Kidney epithelial cell (primary cell): ENCODE results near the gene APLP2. TPM values are rescaled to one million over a fixed set of nuclear protein-coding genes. Genes with fewer than 3 reads are reported as not detected.

Experiments
- DNase-seq: peaks from one replicate; pipeline ENCODE4 v3.0.0-alpha.2; 2010; ENCODE audit warnings: low read depth
- H3K27me3 ChIP-seq: 2 replicates; pipeline ENCODE4 v1.6.0; 2011; ENCODE audit warnings: low read length; ENCODE audit not compliant: control insufficient read depth, insufficient read depth
- H3K36me3 ChIP-seq: 2 replicates; pipeline ENCODE4 v1.5.1; 2011; ENCODE audit warnings: low read length; ENCODE audit not compliant: control insufficient read depth, insufficient read depth
- H3K4me3 ChIP-seq: 2 replicates; pipeline ENCODE4 v1.5.1; 2011; ENCODE audit warnings: low read depth, mild to moderate bottlenecking, control low read depth, low read length
- CTCF ChIP-seq: IDR thresholded peaks from 2 replicates; pipeline ENCODE4 v1.5.1; 2011; ENCODE audit warnings: mild to moderate bottlenecking, moderate library complexity, low read length, control low read depth, inconsistent platforms; ENCODE audit not compliant: insufficient read depth, poor library complexity, severe bottlenecking
- total RNA-seq: library from RNA; depleted of rRNA; stranded (reverse); fragments of >200 nt; gene quantifications from 2 replicates; pipeline ENCODE4 v1.2.3, GENCODE V29; 2015

The APLP2 gene
- total RNA-seq, 1 donor from 2014 or later = 586 TPM

GRCh38 chr11:130029137-130029536 is 40.6 kb upstream of the APLP2 start:
- no peak for DNase-seq
- no peak for TF ChIP-seq CTCF
- Histone ChIP-seq H3K27me3 (no peaks in the 10 kb centered on the region), H3K4me3 (no peak overlapping the region), H3K36me3 (no peaks in the 10 kb centered on the region)

- no peak for TF ChIP-seq CTCF
- no peaks in the 10 kb centered on the region for H3K27me3 ChIP-seq
- H3K36me3 ChIP-seq = no peaks in the 10 kb centered on the region
- no peak overlapping the region for H3K4me3 ChIP-seq
- DNase-seq = no peak
These were observed 38.6 kb upstream of the APLP2 start for GRCh38 chr11:130031056-130031455.

DNA sequence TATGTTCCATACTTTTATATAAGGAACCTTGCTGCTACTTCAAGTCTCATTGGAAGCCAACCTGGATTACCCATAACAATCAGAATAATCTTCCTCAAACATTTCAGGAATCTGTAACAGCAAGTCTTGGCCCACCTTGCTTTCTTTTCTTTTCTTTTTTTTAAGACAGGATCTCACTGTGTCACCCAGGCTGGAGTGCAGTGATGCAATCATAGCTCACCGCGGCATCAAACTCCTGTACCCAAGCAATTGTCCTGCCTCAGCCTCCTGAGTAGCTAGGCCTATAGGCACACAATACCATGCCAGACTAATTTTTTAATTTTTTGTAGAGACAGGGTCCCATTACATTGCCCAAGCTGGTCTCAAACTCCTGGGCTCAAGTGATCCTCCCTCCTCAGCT is 37.7 kb upstream of the APLP2 start:
- no peak for DNase-seq
- no peak for TF ChIP-seq CTCF

GRCh38 chr11:130032931-130033330 is 36.8 kb upstream of the APLP2 start:
- no peak for TF ChIP-seq CTCF
- DNase-seq = no peak
- no peaks in the 10 kb centered on the region for H3K27me3 ChIP-seq
- H3K4me3 ChIP-seq = no peak overlapping the region
- H3K36me3 ChIP-seq = no peaks in the 10 kb centered on the region

More for the DNA sequence above, 37.7 kb upstream of the APLP2 start:
- H3K27me3 ChIP-seq = no peaks in the 10 kb centered on the region
- no peak overlapping the region for H3K4me3 ChIP-seq
- no peaks in the 10 kb centered on the region for H3K36me3 ChIP-seq

- Histone ChIP-seq H3K36me3 (no peaks in the 10 kb centered on the region), H3K27me3 (no peaks in the 10 kb centered on the region), H3K4me3 (no peak overlapping the region)
- TF ChIP-seq CTCF = no peak
- DNase-seq = no peak
These were observed 35.5 kb upstream of the APLP2 start for GRCh38 chr11:130034236-130034635.

- Histone ChIP-seq H3K4me3 (no peak overlapping the region), H3K36me3 (no peaks in the 10 kb centered on the region), H3K27me3 (no peaks in the 10 kb centered on the region)
- peak; percentile 56 for DNase-seq
- no peak for TF ChIP-seq CTCF
These were observed 32.6 kb upstream of the APLP2 start for GRCh38 chr11:130037058-130037457.
